Measurements from ENCODE around the gene PBX2.
A peak's percentile ranks its signal among the peaks of the same experiment; 100 is the strongest.
"Not testable (repeated sequence)": the region's sequence is repeated elsewhere in the genome, so short reads cannot be mapped to it uniquely, and the experiment has no call there.

The PBX2 gene, protein sequence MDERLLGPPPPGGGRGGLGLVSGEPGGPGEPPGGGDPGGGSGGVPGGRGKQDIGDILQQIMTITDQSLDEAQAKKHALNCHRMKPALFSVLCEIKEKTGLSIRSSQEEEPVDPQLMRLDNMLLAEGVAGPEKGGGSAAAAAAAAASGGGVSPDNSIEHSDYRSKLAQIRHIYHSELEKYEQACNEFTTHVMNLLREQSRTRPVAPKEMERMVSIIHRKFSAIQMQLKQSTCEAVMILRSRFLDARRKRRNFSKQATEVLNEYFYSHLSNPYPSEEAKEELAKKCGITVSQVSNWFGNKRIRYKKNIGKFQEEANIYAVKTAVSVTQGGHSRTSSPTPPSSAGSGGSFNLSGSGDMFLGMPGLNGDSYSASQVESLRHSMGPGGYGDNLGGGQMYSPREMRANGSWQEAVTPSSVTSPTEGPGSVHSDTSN
- total RNA-seq = 43.5 to 65.9 (median 54.7) reads per million in 4 donors

DNA sequence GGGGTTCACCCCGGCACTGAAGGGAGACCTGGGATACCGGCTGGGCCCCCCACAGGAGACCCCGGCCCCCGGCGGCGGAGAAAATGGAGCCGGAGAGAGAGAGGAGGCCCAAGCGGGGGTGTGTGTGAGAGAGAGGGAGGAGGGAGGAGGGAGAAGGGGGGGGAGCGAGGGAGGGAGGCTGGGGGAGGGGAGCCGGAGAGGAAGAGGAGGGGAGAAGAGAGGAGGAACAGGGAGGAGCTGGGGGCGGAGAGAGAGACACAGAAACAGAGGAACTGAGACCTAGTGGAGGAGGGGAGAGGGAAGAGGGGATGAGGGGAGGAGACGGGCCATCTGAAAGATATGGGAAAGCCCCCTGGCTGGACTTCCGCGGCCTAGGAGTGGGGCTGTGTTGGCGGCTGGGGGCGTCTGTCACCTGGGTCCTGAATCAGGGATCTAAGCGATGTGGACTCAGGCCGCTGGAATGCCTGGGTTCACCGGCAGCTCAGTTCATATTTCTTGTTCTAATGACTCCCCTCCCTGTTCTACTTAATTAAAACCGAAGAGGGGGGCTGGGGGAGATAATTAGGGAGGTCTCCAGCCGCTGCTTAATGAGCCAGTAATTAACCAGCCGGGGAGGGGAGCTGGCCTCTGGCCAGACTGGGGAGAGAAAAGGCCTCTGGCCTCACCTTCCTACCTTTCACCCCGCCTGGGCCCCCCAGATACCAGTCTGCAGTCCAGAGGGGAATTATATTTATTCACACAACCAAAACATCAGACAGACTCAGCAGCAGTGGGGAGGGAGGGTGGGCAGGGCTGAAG lies at the start of gene PBX2:
TSS of gene PBX2 (minus strand) at position 149 of the 798 bp plus-strand sequence. CDS start 287 bp downstream, outside the sequence.
- peak; percentile 65 to 91 (median 70) for DNase-seq

DNA sequence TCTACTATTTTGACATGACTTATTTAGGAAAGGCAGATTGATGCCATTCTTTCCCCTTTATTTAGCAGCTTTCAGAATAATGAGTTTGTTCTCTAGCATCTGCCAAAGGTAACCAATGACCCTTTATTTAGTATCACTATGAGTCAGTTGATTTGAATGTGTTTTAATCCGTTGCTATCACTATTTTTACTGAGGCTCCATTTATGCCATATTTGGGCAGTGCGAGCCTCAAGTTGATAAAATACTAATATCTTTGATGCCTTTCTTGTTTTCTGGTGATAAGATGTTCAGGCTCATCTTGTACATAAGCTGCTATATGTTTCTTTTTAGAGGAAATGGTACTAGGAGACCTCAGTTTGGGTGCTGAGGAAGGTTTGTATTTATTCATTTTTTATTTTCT lies 49.5 kb upstream of the PBX2 start:
- DNase-seq = no peak

DNA sequence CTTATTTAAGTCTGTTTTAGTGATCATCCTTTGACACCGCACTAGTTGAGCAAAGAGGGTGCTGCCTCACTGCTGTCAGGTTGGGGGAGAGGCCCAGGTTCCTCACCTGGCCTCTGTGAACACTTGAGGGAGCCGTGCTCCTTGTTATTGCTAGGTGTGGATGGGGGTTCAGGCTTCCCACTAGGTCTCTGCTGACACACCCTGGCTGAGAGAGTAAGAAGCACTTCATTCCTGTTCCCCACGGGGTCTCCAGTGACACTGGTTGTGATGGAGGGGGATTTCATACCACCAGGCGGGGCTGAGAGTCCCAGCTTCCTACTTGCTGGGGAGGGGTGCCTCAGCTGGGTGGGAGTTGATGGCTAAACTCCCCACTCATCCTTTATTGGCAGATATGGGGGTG lies 44.9 kb upstream of the PBX2 start:
- DNase-seq = no peak

DNA sequence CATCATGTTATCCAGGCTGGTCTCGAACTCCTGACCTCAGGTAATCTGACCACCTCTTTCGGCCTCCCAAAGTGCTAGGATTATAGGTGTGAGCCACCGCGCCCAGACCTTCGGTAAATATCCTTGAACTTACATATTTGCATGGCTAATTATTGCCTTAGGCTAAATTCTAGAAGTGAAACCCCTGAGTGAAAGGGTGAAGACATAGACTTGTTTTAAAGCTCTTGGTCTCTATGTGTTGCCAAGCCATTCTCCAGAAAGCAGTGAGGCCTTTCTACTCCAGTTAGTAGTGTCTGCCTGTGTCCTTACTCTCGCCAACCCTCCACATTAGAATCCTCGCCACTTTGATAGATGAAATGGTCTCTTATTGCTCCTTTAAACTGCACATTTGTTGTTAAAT lies 36.4 kb upstream of the PBX2 start:
- DNase-seq = no peak

DNA sequence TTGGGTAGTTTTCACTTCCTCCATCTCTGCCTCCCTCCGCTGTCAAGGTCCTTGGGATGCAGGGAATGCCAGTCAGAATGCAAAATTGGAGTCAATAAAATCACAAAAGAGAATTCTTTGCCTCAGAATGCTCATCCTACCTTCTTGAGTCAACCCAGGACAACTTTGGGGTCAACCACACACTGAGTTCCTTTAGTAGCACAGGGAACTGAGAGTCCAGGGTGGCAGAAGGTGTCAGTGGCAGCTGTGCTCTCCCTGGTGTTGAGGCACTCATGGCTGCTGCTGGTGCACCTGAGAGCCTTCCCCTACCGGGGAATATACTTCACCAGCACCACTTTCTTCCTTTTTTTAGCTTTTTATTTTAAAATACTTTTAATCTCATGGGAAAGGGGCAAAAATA lies 34.7 kb upstream of the PBX2 start:
- no peak for DNase-seq

DNA sequence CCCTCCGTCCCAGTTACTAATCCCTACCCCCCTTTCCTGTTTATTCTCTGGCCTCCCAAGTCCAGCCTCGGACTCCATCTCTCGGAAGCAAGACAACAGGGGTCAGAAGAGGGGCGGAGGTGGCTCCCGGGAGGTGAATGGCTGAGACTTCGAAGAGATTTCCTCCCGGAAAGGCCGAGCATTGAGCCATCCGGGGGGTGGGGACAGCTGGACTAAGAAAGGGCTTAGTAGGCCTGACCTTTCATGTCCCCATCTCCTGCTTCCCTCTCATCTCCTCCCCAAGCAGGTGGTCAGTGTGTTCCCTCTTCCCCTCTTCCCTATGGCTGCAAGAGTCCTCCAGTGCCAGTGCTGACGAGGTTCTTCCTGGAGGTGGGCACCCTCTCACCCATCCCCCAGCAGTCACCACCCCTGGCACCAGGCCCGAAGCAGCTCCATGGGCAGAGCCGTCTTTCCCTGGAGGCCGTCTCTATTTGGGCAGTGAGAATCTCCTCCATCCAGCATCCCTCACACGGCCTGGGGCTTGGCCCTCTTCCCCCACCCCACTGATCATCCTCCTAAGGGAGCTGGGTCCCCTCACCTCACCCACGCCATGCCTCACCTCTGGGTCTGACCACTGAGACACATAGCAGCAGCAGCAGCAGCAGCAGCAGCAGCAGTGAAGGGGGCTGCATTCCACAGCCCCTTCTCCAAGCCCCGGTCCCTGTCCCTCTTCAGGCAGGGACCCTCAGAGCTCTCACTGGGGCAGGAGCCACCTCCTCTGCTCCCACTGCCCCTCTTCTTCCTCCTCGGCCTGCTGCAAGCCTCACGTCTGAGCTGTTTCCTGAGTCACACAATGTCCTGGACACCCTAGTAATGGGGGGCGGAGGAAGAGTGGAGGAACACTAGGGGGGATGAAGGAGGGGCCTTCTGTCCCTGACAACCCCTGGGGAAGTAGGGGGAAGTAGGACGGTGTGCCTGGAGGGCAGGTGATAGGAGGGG lies 33.5 kb upstream of the PBX2 start, which contains the start of gene NOTCH4:
TSS of gene NOTCH4 (minus strand) at position 810 of the 978 bp plus-strand sequence. CDS start at position 671, 139 bp downstream.
- DNase-seq = no peak

DNA sequence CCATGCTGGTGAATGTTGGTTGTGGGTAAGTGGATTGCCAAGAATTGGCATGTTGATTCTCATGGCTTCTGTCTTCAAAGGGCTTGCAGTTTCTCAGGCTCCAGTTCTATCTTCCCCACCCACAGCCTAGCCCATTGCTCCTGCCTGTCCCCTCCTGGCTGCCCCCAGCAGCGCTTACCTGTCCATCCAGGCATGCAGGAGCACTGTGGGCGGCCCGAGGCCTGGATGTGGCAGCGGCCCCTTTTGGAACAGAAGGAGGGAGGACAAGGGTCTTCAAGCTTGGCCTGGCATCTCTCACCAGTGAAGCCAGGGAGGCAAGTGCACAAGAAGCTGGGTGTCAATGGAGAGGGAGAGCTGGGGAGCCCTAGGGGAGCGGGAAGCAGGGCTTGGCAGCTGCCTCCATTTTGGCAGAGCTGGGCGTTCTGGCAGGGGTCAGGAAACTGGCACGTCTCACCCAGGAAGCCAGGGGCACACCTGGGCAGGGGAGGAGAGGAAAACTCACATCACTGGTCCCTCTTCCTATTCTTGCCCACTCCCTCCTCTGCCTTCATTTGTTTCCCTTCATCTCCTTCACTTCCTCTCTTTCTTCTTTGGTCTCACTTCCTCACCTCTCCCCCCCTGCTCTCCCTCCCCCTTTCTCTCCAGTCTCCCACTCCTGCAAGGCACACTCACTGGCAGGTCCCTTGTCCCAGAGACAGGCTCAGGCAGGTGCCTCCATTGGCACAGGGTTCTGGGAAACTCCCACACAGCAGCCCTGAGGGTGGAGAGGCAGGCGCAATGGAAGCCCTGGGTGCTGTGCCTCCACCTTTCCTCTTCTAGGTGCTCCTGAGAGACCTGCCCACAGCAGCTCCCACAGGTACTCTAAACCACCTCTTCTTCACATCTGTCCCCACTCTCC lies 32.6 kb upstream of the PBX2 start:
- DNase-seq = no peak

DNA sequence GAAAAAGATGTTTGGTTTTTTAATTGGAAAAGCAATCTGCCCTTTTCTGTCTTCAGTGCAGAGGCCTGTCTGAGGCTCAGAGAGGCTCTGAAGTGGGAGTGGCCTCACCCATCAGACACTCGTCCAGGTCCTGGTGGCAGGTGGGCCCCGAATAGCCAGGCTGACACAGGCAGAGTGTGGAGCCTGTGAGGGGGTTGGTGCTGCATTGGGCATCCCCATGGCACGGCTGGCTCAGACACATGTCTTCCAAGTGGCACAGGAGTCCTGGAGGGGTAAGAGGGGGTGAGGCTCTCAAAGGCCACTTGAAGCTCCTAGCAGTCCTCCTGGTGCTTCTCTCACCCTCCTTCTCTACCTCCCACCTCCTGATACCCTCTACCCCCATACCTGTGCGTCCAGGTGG lies 30.0 kb upstream of the PBX2 start:
- no peak for DNase-seq

DNA sequence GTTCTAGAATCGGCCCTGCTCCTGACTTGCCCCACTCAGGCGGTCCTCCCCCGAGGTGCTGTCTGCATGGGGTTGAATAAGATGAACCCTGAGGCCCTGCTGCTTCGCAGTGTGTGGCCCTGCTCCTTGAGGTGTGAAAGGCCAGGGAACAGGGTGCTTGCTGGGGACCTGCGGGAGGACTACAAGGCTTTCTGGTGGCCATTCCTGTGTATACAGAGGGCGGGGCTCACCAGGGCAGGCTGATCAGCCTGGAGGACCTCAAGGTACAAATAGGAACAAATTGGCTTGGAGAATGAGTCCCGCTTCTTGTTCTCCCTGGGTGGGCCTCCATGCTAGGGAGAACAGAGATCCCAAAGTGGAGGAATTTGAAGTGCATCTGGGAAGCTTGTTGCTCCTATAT lies 28.2 kb upstream of the PBX2 start:
- no peak for DNase-seq

DNA sequence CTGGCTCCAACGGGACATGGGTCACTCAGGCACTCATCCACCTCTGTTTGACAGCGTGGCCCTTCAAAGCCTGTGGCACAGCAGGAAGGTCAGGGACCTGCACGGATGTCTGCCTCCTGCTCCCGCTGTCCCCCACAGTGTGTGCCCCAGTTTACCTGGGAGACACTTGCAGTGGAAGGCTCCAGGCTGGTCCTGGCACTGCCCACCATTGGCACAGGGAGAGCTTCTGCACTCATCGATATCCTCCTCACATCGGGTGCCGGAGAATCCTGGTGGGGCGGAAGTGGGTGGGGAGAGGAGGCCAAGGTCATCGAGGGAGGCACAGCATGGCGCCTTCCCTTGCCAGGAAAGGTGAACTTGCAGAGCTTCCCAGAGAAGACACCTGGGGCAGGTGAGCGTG lies 27.0 kb upstream of the PBX2 start:
- no peak for DNase-seq

DNA sequence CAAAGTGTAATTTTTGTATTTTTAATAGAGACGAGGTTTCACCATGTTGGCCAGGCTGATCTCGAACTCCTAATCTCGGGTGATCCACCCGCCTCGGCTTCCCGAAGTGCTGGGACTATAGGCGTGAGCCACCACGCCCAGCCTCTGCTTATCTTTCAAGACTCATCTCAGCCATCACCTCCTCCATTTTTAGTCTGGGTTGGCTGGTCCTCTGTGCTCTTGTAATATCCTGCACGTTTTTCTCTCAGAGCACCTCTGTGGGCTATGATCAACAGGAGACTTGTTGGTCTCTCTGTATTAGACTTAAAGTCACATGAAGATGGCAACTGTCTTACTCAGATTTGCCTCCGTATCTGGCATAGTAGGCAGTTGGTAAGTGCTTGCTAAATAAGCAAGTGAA lies 26.3 kb upstream of the PBX2 start:
- no peak for DNase-seq

DNA sequence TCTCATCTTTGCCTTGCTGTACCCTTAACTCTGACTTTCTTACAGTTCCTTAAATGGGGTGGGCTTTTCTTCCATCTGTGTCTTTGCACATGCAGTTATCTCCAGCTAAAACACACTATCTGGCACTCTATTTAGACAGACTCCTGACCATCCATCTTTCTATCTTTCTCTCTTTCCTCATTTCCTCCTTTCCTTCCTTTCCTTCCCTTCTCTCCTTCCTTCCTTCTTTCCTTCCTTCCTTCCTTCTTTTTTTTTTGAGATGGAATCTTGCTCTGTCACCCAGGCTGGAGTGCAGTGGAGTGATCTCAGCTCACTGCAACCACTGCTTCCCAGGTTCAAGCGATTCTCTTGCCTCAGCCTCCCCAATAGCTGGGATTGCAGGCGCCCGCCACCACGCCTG lies 25.6 kb upstream of the PBX2 start:
- no peak for DNase-seq

DNA sequence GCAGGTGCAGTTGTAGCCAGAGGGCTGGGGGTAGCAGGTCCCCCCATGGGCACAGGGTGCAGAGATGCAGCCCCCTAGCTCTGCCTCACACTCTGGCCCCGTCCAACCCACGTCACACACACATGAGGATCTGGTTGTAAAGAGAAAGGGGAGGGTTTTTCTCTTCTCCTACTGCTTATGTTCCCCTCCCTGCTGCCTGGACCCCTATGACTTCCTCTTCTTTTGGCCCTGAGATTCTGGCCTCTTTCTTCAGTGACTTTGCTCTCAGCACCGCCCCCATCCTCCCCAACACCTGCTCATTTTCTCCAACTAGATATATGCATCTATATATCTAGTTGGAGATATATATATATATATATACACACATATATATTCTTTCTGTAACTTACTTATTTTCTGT lies 24.1 kb upstream of the PBX2 start:
- DNase-seq = no peak

DNA sequence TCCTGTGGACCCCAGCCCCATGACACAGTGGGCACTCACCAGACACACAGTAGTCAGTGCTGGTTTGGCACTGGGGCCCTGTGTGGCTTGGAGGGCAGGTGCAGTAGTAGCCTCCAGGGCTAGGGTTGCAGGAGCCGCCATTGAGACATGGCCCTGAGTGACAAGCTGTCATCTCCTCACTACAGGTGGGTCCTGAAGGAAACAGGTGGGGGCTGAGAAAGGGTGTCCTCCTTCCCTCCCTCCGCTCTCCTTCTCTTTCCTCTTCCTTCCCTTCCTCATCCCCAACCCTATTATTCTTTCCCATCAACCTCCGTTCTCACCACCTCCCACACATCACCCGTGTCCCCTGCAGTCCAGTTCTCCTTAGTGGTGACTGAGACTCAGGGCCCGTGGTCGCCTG lies 23.6 kb upstream of the PBX2 start:
- DNase-seq = no peak

DNA sequence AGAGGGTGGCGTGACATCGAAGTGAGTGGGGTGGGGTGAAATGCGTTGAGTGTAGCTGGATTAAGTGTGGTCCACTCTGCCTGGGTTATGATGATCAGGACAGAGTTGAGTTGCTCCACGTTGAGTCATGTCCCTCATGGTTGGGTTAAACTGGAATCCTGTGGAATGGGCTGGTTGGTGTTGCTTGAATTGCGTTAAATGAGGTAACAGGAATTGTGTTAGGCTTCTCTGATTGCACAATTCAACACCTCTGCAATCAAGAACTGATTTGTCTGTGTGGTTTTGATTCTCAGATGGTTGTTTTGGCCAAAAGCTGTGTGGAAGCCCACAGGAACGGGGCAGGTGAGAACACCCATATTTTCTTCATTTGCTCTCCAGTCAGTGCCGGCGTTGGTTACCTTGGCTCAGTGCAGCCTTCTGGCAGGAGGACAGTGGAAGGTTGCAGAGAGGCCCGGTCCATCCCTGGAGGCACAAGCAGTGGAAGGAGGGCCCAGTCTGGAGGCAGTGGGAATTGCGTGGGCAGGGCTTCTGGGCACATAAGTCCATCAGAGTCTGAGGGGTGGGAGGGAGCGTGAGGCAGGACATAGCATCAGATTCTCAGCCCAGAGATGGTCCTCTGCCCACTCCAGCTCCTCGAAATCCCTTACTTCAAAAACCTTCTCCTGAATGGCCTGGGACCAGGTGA lies 22.2 kb upstream of the PBX2 start:
- no peak for DNase-seq

DNA sequence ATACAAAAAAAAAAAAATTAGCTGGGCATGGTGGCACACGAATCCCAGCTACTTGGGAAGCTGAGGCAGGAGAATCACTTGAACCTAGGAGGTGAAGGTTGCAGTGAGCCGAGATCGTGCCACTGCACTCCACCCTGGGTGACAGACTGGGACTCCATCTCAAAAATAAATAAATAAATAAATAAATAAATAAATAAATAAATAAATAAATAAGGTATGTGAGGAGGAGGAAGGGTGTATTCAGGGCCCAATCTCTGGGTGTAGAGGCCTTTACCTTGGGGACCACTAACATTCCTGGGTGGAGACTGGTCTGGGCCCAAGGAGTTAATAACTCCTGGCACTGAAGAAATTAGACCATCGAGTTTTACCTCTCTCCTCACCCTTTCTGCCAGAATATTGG lies 21.4 kb upstream of the PBX2 start:
- DNase-seq = not testable (repeated sequence)

DNA sequence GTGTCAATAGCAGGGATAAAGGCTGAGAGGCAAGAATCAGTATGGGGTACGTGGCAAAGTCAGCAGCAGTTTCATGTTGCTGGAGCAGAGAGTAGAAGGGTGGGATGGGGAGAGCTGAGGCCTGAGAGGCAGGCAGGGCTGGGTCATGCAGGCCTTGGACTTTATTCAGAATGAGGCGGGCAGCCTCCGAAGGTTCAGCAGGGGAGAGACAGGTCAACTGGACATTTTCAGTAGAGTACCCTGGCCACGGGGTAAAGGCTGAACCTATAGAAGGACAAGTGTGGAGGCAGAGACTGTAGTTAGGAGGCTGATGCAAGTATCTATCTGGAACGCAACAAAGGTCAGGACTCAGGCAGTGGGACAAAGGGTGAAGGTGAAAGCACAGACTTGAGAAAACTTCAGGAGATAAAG lies 20.2 kb upstream of the PBX2 start:
- no peak for DNase-seq

DNA sequence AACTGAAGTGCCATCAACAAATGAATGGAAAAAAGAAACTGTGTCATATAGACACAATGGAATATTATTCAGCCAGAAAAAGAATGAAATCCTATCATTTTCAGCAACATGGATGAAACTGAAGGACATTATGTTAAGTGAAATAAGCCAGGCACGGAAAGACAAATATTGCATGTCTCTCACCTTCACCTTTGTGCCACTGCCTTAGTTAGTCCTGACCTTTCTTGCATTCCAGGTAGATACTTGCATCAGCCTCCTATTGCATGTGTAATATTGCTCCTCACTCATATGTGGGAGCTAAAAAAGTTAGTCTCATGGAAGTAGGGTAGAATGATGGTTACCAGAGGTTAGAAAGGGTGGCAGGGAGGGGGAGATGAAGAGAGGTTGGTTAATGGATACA lies 19.0 kb upstream of the PBX2 start:
- DNase-seq = no peak

DNA sequence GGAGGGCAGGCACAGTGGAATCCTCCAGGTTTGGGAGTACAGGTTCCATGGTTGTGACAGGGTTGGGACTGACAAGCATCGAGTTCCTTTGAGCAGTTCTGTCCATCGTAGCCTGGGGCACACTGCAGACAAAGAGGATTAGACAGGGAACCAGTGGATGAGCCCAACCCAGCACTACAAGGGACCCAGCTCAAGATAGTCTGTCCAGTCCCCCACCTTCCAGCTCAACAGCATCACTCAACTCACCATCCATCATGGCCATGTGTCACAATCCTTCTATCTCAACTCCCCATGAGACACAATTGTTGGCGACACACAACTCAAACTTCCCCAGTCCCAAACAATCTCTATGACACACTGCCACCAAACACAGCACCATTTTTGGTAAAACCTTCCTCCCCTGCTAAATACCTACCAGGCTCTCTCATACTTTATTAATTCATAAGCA lies 14.3 kb upstream of the PBX2 start:
- no peak for DNase-seq

DNA sequence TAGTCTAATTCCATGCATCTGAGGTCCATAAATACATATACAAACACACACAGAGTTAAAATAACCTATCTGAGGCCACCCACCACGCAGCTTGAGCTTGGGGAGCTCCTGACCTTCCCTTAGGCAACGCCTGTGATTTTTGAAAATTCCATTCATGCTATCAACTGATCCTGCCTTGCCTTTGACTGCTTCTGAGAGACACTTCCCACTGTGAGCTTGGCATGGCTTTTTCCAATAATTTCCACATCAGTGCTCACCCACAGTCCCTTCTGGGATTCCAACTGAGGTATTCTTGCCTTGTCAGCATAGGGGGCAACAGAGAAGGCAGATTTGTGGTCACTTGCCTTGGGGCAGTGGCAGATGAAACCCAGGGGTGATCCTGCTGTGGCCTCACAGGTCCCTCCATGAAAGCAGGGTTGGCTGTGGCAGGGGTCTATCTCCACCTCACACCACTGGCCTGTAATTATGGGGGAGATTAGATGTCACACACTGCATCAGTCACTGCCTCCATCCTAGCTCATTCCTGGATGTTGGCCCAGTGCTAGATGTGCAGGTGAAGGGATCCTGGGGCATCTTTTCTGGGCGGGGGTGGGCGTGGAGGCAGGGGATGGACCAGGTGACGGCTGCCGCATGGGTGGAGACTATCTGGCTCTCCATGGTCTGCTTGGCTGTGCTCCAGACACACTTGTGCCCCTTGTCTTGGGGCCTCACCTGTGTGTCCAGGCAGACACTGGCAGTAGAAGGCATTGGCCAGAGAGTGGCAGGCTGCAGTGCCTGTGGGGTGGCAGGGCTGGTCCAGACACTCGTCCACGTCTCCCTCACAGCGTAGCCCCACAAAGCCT lies 13.6 kb upstream of the PBX2 start:
- DNase-seq = no peak

Measured in T-helper 1 cell (primary cell).